Measurements from ENCODE around the gene PAX9.

DNA sequence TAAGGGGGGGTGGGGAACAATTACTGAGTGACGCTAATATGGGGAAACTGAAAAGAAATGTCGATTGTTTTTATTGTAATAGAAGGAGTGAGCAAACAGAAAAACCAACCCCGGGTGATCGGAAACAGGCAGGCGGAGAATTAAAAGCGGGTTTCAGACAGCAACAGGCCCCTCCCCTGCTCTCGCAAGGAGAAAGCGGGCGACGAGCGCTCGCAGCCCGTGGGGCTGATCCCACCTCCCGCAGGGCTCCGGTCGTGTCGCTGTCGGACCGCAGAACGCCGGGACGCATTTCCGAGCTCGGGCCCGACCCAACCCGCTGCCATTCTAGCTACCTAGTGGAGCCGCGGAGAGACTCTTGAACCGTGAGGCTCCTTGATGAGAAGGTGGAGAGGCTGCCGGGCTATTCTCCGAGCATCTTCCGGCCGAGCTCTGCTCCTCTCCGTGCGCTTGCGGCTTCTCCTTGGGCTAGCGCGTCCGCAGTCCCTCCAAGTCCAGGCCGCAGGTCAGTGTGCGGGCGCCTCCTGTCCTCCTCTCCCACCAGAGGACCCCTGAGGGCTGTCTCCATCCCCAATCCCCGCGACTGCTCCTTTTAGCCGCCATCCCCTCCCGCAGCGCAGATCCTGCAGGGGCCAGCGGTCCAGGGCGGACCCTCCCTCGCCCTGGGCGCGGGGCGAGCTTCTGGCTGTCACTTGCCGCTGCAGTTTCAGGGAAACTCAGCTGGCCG, 4.1 kb upstream of the PAX9 start:
- TF ChIP-seq, protein P1, sequence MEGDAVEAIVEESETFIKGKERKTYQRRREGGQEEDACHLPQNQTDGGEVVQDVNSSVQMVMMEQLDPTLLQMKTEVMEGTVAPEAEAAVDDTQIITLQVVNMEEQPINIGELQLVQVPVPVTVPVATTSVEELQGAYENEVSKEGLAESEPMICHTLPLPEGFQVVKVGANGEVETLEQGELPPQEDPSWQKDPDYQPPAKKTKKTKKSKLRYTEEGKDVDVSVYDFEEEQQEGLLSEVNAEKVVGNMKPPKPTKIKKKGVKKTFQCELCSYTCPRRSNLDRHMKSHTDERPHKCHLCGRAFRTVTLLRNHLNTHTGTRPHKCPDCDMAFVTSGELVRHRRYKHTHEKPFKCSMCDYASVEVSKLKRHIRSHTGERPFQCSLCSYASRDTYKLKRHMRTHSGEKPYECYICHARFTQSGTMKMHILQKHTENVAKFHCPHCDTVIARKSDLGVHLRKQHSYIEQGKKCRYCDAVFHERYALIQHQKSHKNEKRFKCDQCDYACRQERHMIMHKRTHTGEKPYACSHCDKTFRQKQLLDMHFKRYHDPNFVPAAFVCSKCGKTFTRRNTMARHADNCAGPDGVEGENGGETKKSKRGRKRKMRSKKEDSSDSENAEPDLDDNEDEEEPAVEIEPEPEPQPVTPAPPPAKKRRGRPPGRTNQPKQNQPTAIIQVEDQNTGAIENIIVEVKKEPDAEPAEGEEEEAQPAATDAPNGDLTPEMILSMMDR (IDR thresholded peaks at IDR 0.05; ENCODE audit: insufficient read depth, low read length, poor library complexity, severe bottlenecking) = no peak
- no peak for TF ChIP-seq EZH2phosphoT487 (conservative IDR thresholded peaks at IDR 0.05; ENCODE audit: low read length)

All from SU-DHL-6 (cell line).